Stimulated activated naive CD8-positive, alpha-beta T cell treated with anti-CD3 and anti-CD28 coated beads, Interleukin-15, Interleukin-2, amounts not matched to agents 100 U/mL and 50 U/mL, for 24 hours (primary cell): ENCODE results near the gene PPCDC.

Experiments used
- ATAC-seq: fragments of 150-1000 bp; cut with Tn5 transposase; one replicate; pipeline ENCODE4 v1.10.0; 2021
- DNase-seq: peaks from one replicate; pipeline ENCODE4 v3.0.0; 2021

The PPCDC gene

GRCh38 chr15:75045332-75046015 is 22.1 kb downstream of the PPCDC start:
- no peak for DNase-seq
- ATAC-seq, result no peak

- ATAC-seq (no peak), DNase-seq (no peak)
Observed at GRCh38 chr15:75048394-75048793, 25.0 kb downstream of the PPCDC start.

- no peak for ATAC-seq
- DNase-seq, result no peak
Observed at GRCh38 chr15:75049392-75049791, 26.0 kb downstream of the PPCDC start.

- no peak for ATAC-seq
- DNase-seq, result no peak
Observed at GRCh38 chr15:75050283-75050682, 26.9 kb downstream of the PPCDC start.

- ATAC-seq (no peak), DNase-seq (no peak)
Observed at GRCh38 chr15:75051191-75051608, 27.8 kb downstream of the PPCDC start.

- DNase-seq, result no peak
Observed at GRCh38 chr15:75051711-75052110, 28.3 kb downstream of the PPCDC start.

GRCh38 chr15:75052972-75053747 is 29.8 kb downstream of the PPCDC start:
- ATAC-seq, result no peak
- DNase-seq, result no peak

More at GRCh38 chr15:75051711-75052110, 28.3 kb downstream of the PPCDC start:
- no peak for ATAC-seq

GRCh38 chr15:75053748-75054125 is 30.3 kb downstream of the PPCDC start:
- DNase-seq, result no peak

GRCh38 chr15:75054172-75054897 is 30.9 kb downstream of the PPCDC start:
- DNase-seq (no peak), ATAC-seq (no peak)

More at GRCh38 chr15:75053748-75054125, 30.3 kb downstream of the PPCDC start:
- no peak for ATAC-seq

- no peak for ATAC-seq
- no peak for DNase-seq
Observed at GRCh38 chr15:75056036-75056435, 32.6 kb downstream of the PPCDC start.

- ATAC-seq (no peak), DNase-seq (no peak)
Observed at GRCh38 chr15:75058127-75058905, 34.9 kb downstream of the PPCDC start.

GRCh38 chr15:75059607-75060006 is 36.2 kb downstream of the PPCDC start:
- ATAC-seq, result no peak
- no peak for DNase-seq

GRCh38 chr15:75061272-75061671 is 37.9 kb downstream of the PPCDC start:
- peak; percentile 71 for ATAC-seq

GRCh38 chr15:75062706-75063105 is 39.3 kb downstream of the PPCDC start:
- DNase-seq (no peak), ATAC-seq (no peak)

More at GRCh38 chr15:75061272-75061671, 37.9 kb downstream of the PPCDC start:
- DNase-seq, result no peak

GRCh38 chr15:75063338-75063737 is 39.9 kb downstream of the PPCDC start:
- DNase-seq (no peak), ATAC-seq (no peak)

- ATAC-seq, result no peak
- no peak for DNase-seq
Observed at GRCh38 chr15:75063889-75064288, 40.5 kb downstream of the PPCDC start.

GRCh38 chr15:75064846-75065245 is 41.5 kb downstream of the PPCDC start:
- DNase-seq, result no peak

GRCh38 chr15:75065467-75065850 is 42.1 kb downstream of the PPCDC start:
- DNase-seq, result no peak
- no peak for ATAC-seq

More at GRCh38 chr15:75064846-75065245, 41.5 kb downstream of the PPCDC start:
- ATAC-seq, result no peak

- ATAC-seq, result no peak
- DNase-seq, result no peak
Observed at GRCh38 chr15:75065851-75066509, 42.6 kb downstream of the PPCDC start.

- DNase-seq (peak; percentile 52), ATAC-seq (peak; percentile 69)
Observed at GRCh38 chr15:75067123-75067830, 43.9 kb downstream of the PPCDC start.

GRCh38 chr15:75068748-75069147 is 45.4 kb downstream of the PPCDC start:
- ATAC-seq (no peak), DNase-seq (no peak)
